Astrocyte of the spinal cord (primary cell): ENCODE measurements around the gene CITED2.
"Not testable (repeated sequence)": the region's sequence is repeated elsewhere in the genome, so short reads cannot be mapped to it uniquely, and the experiment has no call there.

Source experiments
- DNase-seq: peaks from one replicate; pipeline ENCODE4 v3.0.0; 2011; ENCODE audit warnings: low read depth, low spot score
- H3K4me3 ChIP-seq: 2 replicates; pipeline ENCODE4 v1.5.1; 2011; ENCODE audit warnings: low read depth, mild to moderate bottlenecking, low read length, moderate library complexity
- CTCF ChIP-seq: IDR thresholded peaks from 2 replicates; pipeline ENCODE4 v1.5.1; 2012; ENCODE audit warnings: low read depth, mild to moderate bottlenecking, low read length, inconsistent platforms
- in situ Hi-C: cut with HindIII; loops from 2 replicates; pipeline ENCODE4 v1.10.0; 2017; ENCODE audit warnings: low sequenced_read_pairs

The CITED2 gene

DNA sequence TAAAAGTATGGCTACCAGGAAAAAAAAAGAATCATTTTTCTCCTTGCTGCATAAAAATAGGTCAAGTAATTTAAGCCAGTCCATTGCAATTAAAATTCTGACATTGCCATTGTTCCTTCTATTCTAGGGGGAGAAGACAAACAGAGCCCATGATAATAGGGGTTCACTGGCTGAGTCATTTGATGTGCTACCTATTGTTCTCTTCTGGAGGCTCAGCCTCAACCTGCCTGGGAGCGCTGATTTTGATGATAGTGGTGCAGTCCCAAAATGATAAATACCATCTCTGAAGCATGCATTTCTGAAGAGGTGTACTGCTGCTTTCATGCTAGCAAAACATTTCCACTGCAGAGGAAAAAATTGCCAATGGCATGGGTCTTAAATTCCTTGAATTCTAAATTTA is 5.8 kb downstream of the CITED2 start:
- no peak overlapping the region for H3K4me3 ChIP-seq
- no peak for TF ChIP-seq CTCF
- in situ Hi-C loops: no loop called here
- no peak for DNase-seq

DNA sequence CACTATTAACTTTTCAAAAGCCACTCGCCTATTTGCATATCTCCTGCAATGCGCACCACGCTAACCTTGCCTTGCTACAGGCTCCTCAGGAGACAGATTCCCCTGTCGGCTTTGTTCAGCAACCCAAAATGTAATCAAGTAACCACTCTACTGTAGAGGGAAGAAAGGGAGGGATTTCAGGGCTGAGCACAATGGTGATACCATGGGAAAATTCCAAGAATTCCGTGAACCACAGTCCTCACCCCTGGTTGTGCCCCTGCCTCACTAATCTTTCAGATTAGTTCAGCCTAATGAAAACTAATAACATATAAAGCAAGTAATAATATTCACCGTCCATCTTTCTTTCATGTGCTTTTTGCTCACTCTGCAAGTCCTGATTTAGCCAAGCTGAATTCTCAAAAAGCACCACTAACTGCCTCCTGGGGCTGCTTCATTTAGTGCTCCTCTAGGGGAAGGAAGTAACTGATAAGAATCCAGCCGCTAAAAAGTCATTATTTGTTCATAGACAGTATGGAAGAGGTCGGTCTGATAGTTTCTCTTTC is 6.6 kb downstream of the CITED2 start:
- in situ Hi-C loops: no loop called here
- H3K4me3 ChIP-seq: no peak overlapping the region
- peak; percentile 25 for DNase-seq
- no peak for TF ChIP-seq CTCF

- DNase-seq: no peak
- in situ Hi-C loops: no loop called here
- TF ChIP-seq CTCF: no peak
- H3K4me3 ChIP-seq: no peak overlapping the region
Observed at GRCh38 chr6:139364982-139365379, 9.5 kb downstream of the CITED2 start.

DNA sequence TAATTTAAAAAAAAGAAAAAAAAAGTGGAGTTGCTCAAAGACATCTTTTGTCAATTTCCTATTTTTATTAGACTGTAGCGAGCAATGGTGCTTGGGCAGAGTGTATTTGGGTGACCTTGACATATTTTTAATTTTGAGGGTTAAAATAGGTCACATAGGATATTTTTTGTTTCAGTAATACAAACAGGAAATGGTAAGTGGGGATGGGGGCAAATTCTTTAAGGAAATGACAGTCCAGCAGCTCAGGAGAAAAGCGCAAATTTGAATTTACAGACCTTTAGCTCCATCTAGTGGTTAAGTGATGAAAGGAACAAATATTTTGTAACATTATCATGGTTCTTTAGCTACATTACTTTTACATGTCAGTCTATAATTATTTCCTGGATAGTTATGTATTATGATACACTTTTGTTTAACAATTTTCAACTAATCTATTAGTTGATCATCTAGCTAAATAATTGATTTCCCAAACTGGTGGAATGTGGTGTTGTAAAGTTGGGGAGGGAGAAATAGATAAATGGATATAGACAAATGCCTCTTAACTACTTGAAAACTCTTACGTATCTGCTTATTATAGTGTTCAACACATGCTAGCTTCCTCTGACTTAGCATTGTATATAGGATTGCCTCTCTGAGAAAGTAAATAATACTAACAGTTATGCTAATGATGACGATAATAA is 10.0 kb downstream of the CITED2 start:
- H3K4me3 ChIP-seq: no peak overlapping the region
- peak; percentile 27 for TF ChIP-seq CTCF
- peak; percentile 72 for DNase-seq
- in situ Hi-C loops: no loop called here

GRCh38 chr6:139363797-139364196 is 10.7 kb downstream of the CITED2 start:
- in situ Hi-C loops, DNase-seq, H3K4me3 ChIP-seq: not testable (repeated sequence)

GRCh38 chr6:139363123-139363522 is 11.3 kb downstream of the CITED2 start:
- in situ Hi-C loops, DNase-seq, H3K4me3 ChIP-seq: not testable (repeated sequence)

DNA sequence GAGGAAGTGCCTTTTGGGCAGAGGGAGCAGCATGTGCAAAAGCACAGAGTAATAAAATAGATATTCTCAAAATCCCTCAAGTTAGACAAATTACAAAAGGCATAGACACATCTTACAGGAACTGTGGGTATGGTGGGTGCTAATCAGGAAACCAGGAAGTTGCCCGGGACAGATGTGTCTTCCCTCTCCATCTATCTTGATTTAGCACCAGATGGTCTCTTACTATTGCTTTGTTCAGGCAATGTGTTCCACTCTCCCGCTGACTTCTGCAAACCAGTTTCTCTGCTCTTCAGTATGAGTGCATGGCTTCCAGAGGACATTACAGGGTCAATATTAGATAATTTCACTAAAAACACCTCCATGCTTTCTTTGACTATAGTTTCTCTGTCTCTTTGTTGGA is 13.2 kb downstream of the CITED2 start:
- H3K4me3 ChIP-seq: no peak overlapping the region
- DNase-seq: no peak
- TF ChIP-seq CTCF: no peak
- in situ Hi-C loops: no loop called here
